Neutrophil (primary cell): ENCODE data around the gene GDPD4.

ENCODE experiments used
- H3K27ac ChIP-seq: fragments of 200-600 bp; sonication (generic); 2 replicates; pipeline ENCODE4 v1.5.1; 2016; ENCODE audit warnings: mild to moderate bottlenecking, moderate library complexity
- H3K27me3 ChIP-seq: fragments of 200-600 bp; sonication (generic); 2 replicates; pipeline ENCODE4 v1.6.0; 2016; ENCODE audit warnings: mild to moderate bottlenecking
- H3K36me3 ChIP-seq: fragments of 200-600 bp; sonication (generic); 2 replicates; pipeline ENCODE4 v1.5.1; 2017
- H3K4me1 ChIP-seq, 2 experiments: fragments of 200-600 bp in 1 of 2; sonication (generic) in 1 of 2; 1 replicate in 1 of 2; 2 replicates in 1 of 2; pipeline versions ENCODE4 v1.5.1 to v1.6.1; 2013 to 2016; ENCODE audit warnings: low read depth in 1 of 2, low read length in 1 of 2, mild to moderate bottlenecking in 1 of 2, moderate library complexity in 1 of 2; ENCODE audit not compliant: control insufficient read depth in 1 of 2, insufficient read depth in 1 of 2
- H3K4me3 ChIP-seq, 2 experiments: fragments of 200-600 bp in 1 of 2; sonication (generic) in 1 of 2; 1 replicate in 1 of 2; 2 replicates in 1 of 2; pipeline ENCODE4 v1.5.1; 2013 to 2016; ENCODE audit warnings: low read depth in 1 of 2, low read length in 1 of 2, mild to moderate bottlenecking in 1 of 2, moderate library complexity in 1 of 2
- H3K9me3 ChIP-seq: fragments of 200-600 bp; sonication (generic); 2 replicates; pipeline ENCODE4 v1.5.1; 2016
- TF ChIP-seq, protein P1 (sequence below): fragments of 200-600 bp; sonication (generic); IDR thresholded peaks from 2 replicates; pipeline ENCODE4 v1.5.1; 2016; ENCODE audit warnings: antibody characterized with exemption

Gene GDPD4

DNA sequence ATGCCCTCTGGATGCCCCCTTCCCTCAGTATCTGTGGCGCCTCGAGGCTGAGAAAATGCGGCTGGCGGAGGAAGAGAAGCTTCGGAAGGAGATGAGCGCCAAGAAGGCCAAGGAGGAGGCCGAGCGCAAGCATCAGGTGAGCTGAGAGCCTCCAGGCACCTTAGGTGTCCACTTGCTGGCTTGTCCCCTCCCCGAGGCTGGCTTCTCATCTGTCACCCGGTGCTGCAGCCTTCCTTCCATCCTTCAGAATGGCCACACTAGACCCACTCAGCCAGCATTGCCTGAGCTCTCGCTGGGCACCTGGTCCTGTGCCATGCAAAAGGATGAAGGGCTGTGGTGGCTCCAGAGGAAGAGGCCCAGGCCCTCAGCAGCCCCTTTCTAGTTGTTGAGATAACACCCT is 121.1 kb downstream of the GDPD4 start:
- Histone ChIP-seq H3K4me3 (no peak overlapping the region), H3K27me3 (no peaks in the 10 kb centered on the region), H3K4me1 (peaks cover 11 to 12% of the 10 kb centered on the region in 2 experiments), H3K9me3 (no peaks in the 10 kb centered on the region), H3K36me3 (no peaks in the 10 kb centered on the region), H3K27ac (no peak overlapping the region)
- TF ChIP-seq, protein P1, sequence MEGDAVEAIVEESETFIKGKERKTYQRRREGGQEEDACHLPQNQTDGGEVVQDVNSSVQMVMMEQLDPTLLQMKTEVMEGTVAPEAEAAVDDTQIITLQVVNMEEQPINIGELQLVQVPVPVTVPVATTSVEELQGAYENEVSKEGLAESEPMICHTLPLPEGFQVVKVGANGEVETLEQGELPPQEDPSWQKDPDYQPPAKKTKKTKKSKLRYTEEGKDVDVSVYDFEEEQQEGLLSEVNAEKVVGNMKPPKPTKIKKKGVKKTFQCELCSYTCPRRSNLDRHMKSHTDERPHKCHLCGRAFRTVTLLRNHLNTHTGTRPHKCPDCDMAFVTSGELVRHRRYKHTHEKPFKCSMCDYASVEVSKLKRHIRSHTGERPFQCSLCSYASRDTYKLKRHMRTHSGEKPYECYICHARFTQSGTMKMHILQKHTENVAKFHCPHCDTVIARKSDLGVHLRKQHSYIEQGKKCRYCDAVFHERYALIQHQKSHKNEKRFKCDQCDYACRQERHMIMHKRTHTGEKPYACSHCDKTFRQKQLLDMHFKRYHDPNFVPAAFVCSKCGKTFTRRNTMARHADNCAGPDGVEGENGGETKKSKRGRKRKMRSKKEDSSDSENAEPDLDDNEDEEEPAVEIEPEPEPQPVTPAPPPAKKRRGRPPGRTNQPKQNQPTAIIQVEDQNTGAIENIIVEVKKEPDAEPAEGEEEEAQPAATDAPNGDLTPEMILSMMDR: no peak

- TF ChIP-seq, protein P1: no peak
- Histone ChIP-seq H3K4me3 (no peak overlapping the region), H3K27me3 (no peaks in the 10 kb centered on the region), H3K36me3 (no peaks in the 10 kb centered on the region), H3K27ac (no peak overlapping the region), H3K4me1 (peaks cover 16% of the 10 kb centered on the region in 2 experiments), H3K9me3 (no peaks in the 10 kb centered on the region)
Observed at GRCh38 chr11:77179681-77180080, 121.8 kb downstream of the GDPD4 start.

- Histone ChIP-seq H3K27ac (no peak overlapping the region), H3K4me3 (no peak overlapping the region), H3K4me1 (peaks cover 16% of the 10 kb centered on the region in 2 experiments), H3K9me3 (no peaks in the 10 kb centered on the region), H3K27me3 (no peaks in the 10 kb centered on the region), H3K36me3 (no peaks in the 10 kb centered on the region)
- TF ChIP-seq, protein P1: no peak
Observed at GRCh38 chr11:77179048-77179447, 122.4 kb downstream of the GDPD4 start.

- TF ChIP-seq, protein P1: no peak
- Histone ChIP-seq H3K27me3 (no peaks in the 10 kb centered on the region), H3K4me1 (peaks cover 16 to 21% of the 10 kb centered on the region in 2 experiments), H3K36me3 (no peaks in the 10 kb centered on the region), H3K9me3 (no peaks in the 10 kb centered on the region), H3K4me3 (no peak overlapping the region), H3K27ac (no peak overlapping the region)
Observed at GRCh38 chr11:77178150-77178549, 123.3 kb downstream of the GDPD4 start.

DNA sequence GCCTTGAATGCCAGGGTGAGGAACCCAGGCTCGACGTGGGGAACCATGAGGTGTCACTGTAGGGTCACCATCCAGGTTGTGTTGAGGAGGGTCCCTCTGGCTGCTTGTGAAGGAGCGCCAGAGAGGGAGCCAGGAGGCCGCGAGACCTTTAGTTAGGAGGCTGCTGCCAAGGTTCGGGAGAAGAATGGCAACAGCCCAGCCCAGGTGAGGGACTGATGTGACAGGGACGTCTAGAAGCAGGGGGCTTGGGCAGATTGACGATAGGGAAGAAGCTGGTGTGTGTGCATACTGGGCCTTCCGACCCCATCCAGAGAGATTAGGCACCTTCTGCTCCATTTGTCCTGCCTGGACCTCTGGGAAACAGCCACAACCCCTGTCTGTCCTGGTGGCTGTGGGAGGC is 124.5 kb downstream of the GDPD4 start:
- Histone ChIP-seq H3K27ac (no peak overlapping the region), H3K4me3 (no peak overlapping the region)
- TF ChIP-seq, protein P1: no peak

More for the DNA sequence above, 124.5 kb downstream of the GDPD4 start:
- Histone ChIP-seq H3K9me3 (no peaks in the 10 kb centered on the region), H3K36me3 (no peaks in the 10 kb centered on the region), H3K27me3 (no peaks in the 10 kb centered on the region), H3K4me1 (peaks cover 16 to 21% of the 10 kb centered on the region in 2 experiments)
